ENCODE measurements around the gene HMGB3.

HMGB3 gene

DNA sequence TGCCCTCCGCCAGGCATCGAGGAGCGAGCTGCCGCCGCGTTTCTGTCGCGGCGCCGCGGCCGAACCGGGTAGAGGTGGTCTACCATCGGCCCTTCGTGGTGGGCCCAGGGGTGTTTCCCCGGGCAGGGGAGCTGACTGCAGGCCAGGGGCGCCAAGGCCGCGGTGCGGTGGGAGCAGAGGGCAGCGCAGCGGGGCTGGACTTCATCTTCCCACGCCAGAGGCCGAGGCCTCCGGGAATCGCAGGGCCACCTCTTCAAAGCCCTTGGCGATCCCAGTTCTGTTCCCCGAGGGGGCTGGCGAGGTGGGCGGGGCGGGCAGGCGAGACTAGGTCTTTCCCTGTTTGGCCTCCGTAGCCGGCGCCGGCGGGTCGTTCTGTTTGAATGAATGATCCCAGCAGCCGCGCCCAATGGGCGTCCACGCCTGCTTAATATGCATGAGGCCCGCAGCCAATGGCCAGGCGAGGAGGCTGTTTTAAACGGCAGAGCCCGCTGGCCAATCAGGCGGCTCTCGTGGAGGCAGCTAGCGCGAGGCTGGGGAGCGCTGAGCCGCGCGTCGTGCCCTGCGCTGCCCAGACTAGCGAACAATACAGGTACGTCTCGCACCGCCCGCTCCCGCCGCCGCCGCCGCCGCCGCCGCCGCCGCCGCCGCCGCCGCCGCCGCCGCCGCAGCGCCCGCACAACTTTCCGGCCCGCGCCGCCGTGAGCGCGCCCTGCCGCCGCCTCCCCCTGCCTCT is at the start of gene HMGB3:
Gene HMGB3, plus strand, starts transcription at position 548 of the 733 bp plus-strand sequence. CDS start 2,265 bp downstream, outside the sequence.
- H3K9ac ChIP-seq (ENCODE audit: low read length) = no peak within 1 kb of the TSS

DNA sequence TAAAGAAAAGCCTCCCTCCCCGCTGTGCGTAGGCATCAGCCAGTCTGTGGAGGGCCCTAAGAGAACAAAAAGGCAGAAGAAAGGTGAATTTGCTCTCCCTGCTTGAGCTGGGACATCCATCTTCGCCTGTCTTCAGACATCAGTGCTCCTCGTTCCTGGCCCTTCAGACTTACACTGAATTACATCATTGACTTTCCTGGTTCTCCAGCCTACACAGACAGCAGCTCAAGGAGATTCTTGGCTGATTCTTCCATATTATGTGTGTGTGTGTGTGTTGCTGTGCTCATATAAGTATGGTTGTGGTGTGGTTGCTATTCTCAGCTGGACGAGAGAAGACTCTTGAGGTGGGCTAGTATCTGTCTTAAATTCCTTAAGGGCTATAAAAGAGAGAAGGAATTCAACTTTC is 49.2 kb upstream of the HMGB3 start:
- H3K4me1 ChIP-seq (ENCODE audit: control insufficient read depth, insufficient read depth, low read length) = no peaks in the 10 kb centered on the region
- H3K9me3 ChIP-seq (ENCODE audit: control insufficient read depth, low read length) = no peaks in the 10 kb centered on the region
- no peaks in the 10 kb centered on the region for H3K27me3 ChIP-seq (ENCODE audit: control insufficient read depth, insufficient read depth, low read length)
- no peak overlapping the region for H3K4me3 ChIP-seq (ENCODE audit: low read length)
- H3K9ac ChIP-seq (ENCODE audit: low read length) = no peak overlapping the region
- H3K36me3 ChIP-seq (ENCODE audit: control insufficient read depth, insufficient read depth, low read length) = no peaks in the 10 kb centered on the region

More for the DNA sequence above, at the start of gene HMGB3:
- Histone ChIP-seq H3K27me3 (ENCODE audit: control insufficient read depth, insufficient read depth, low read length) (no peaks in the 10 kb centered on the region), H3K4me1 (ENCODE audit: control insufficient read depth, insufficient read depth, low read length) (no peaks in the 10 kb centered on the region), H3K4me3 (ENCODE audit: low read length) (no peak within 1 kb of the TSS), H3K9me3 (ENCODE audit: control insufficient read depth, low read length) (no peaks in the 10 kb centered on the region), H3K36me3 (ENCODE audit: control insufficient read depth, insufficient read depth, low read length) (no peaks in the 10 kb centered on the region)

GRCh38 chrX:150934453-150934852 is 48.7 kb upstream of the HMGB3 start:
- Histone ChIP-seq H3K9ac (ENCODE audit: low read length) (no peak overlapping the region), H3K36me3 (ENCODE audit: control insufficient read depth, insufficient read depth, low read length) (no peaks in the 10 kb centered on the region)

DNA sequence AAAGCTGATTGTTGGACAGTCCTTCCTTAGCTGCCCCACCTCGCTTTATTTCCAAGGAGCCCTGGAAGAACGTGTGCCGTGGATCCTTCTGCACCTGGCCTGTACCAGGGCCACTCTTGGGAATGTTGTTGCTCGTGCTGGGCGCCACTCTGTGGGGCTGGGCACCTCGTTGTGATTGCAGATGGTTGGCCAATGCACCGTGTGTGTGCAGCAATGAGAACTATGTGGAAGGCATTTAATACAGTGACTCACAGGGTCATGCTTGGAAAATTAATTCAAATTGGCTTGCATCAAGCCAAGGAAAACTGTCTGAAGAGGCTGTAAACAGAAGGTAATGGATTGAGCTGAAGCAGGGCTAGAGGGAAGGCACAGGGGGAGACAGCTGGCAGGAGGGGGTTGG is 47.7 kb upstream of the HMGB3 start:
- Histone ChIP-seq H3K4me1 (ENCODE audit: control insufficient read depth, insufficient read depth, low read length) (no peaks in the 10 kb centered on the region), H3K36me3 (ENCODE audit: control insufficient read depth, insufficient read depth, low read length) (no peaks in the 10 kb centered on the region), H3K9me3 (ENCODE audit: control insufficient read depth, low read length) (no peaks in the 10 kb centered on the region), H3K9ac (ENCODE audit: low read length) (no peak overlapping the region), H3K4me3 (ENCODE audit: low read length) (no peak overlapping the region), H3K27me3 (ENCODE audit: control insufficient read depth, insufficient read depth, low read length) (no peaks in the 10 kb centered on the region)

More at GRCh38 chrX:150934453-150934852, 48.7 kb upstream of the HMGB3 start:
- Histone ChIP-seq H3K27me3 (ENCODE audit: control insufficient read depth, insufficient read depth, low read length) (no peaks in the 10 kb centered on the region), H3K4me1 (ENCODE audit: control insufficient read depth, insufficient read depth, low read length) (no peaks in the 10 kb centered on the region), H3K4me3 (ENCODE audit: low read length) (no peak overlapping the region), H3K9me3 (ENCODE audit: control insufficient read depth, low read length) (no peaks in the 10 kb centered on the region)

GRCh38 chrX:150936556-150936955 is 46.6 kb upstream of the HMGB3 start:
- Histone ChIP-seq H3K36me3 (ENCODE audit: control insufficient read depth, insufficient read depth, low read length) (no peaks in the 10 kb centered on the region), H3K4me1 (ENCODE audit: control insufficient read depth, insufficient read depth, low read length) (no peaks in the 10 kb centered on the region), H3K4me3 (ENCODE audit: low read length) (no peak overlapping the region), H3K27me3 (ENCODE audit: control insufficient read depth, insufficient read depth, low read length) (no peaks in the 10 kb centered on the region), H3K9me3 (ENCODE audit: control insufficient read depth, low read length) (no peaks in the 10 kb centered on the region), H3K9ac (ENCODE audit: low read length) (no peak overlapping the region)

GRCh38 chrX:150940844-150941495 is 42.2 kb upstream of the HMGB3 start:
- Histone ChIP-seq H3K27me3 (ENCODE audit: control insufficient read depth, insufficient read depth, low read length) (no peaks in the 10 kb centered on the region), H3K9me3 (ENCODE audit: control insufficient read depth, low read length) (no peaks in the 10 kb centered on the region), H3K9ac (ENCODE audit: low read length) (no peak overlapping the region)

GRCh38 chrX:150941580-150941979 is 41.6 kb upstream of the HMGB3 start:
- no peak overlapping the region for H3K9ac ChIP-seq (ENCODE audit: low read length)
- no peak overlapping the region for H3K4me3 ChIP-seq (ENCODE audit: low read length)
- H3K27me3 ChIP-seq (ENCODE audit: control insufficient read depth, insufficient read depth, low read length) = no peaks in the 10 kb centered on the region
- no peaks in the 10 kb centered on the region for H3K9me3 ChIP-seq (ENCODE audit: control insufficient read depth, low read length)
- no peaks in the 10 kb centered on the region for H3K4me1 ChIP-seq (ENCODE audit: control insufficient read depth, insufficient read depth, low read length)
- no peaks in the 10 kb centered on the region for H3K36me3 ChIP-seq (ENCODE audit: control insufficient read depth, insufficient read depth, low read length)

More at GRCh38 chrX:150940844-150941495, 42.2 kb upstream of the HMGB3 start:
- H3K4me1 ChIP-seq (ENCODE audit: control insufficient read depth, insufficient read depth, low read length) = no peaks in the 10 kb centered on the region
- H3K4me3 ChIP-seq (ENCODE audit: low read length) = no peak overlapping the region
- no peaks in the 10 kb centered on the region for H3K36me3 ChIP-seq (ENCODE audit: control insufficient read depth, insufficient read depth, low read length)

DNA sequence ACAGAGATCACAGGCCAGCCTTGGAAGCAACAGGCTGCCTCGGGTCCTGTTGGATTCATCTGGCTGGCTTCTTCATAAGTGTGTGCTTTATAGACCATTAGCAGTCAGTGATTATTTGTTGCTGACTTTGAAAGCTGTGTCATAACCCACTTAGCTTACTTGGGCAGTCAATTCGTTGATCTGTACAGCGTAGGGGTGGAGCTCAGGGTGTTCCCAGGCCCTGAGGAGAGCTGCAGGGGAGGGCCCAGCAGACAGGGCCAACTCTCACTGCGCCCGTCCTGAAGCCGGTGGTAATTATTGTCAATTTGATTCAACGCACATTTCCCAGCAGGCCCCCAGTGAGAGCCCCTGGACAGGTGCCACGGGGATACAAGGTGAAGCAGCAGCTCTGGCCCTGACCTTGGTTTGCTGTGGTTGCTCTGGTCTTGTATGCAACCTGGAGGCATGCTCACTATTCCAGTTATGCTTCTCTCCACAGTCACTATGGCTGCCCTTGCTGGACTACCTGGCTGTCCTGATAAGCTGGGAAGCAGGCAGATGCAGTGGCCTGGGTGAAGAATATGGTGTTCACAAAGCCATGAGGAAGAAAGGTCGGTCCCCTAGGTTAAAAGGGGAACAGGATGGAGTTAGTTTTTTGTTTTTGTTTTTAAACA is 40.1 kb upstream of the HMGB3 start:
- no peaks in the 10 kb centered on the region for H3K9me3 ChIP-seq (ENCODE audit: control insufficient read depth, low read length)
- no peaks in the 10 kb centered on the region for H3K27me3 ChIP-seq (ENCODE audit: control insufficient read depth, insufficient read depth, low read length)

GRCh38 chrX:150944233-150944632 is 38.9 kb upstream of the HMGB3 start:
- Histone ChIP-seq H3K4me1 (ENCODE audit: control insufficient read depth, insufficient read depth, low read length) (no peaks in the 10 kb centered on the region), H3K4me3 (ENCODE audit: low read length) (no peak overlapping the region), H3K27me3 (ENCODE audit: control insufficient read depth, insufficient read depth, low read length) (no peaks in the 10 kb centered on the region), H3K9me3 (ENCODE audit: control insufficient read depth, low read length) (no peaks in the 10 kb centered on the region), H3K9ac (ENCODE audit: low read length) (no peak overlapping the region), H3K36me3 (ENCODE audit: control insufficient read depth, insufficient read depth, low read length) (no peaks in the 10 kb centered on the region)

More for the DNA sequence above, 40.1 kb upstream of the HMGB3 start:
- H3K4me1 ChIP-seq (ENCODE audit: control insufficient read depth, insufficient read depth, low read length) = no peaks in the 10 kb centered on the region
- no peaks in the 10 kb centered on the region for H3K36me3 ChIP-seq (ENCODE audit: control insufficient read depth, insufficient read depth, low read length)
- H3K9ac ChIP-seq (ENCODE audit: low read length) = no peak overlapping the region
- no peak overlapping the region for H3K4me3 ChIP-seq (ENCODE audit: low read length)

- Histone ChIP-seq H3K9ac (ENCODE audit: low read length) (no peak overlapping the region), H3K4me1 (ENCODE audit: control insufficient read depth, insufficient read depth, low read length) (no peaks in the 10 kb centered on the region), H3K36me3 (ENCODE audit: control insufficient read depth, insufficient read depth, low read length) (no peaks in the 10 kb centered on the region), H3K4me3 (ENCODE audit: low read length) (no peak overlapping the region), H3K27me3 (ENCODE audit: control insufficient read depth, insufficient read depth, low read length) (no peaks in the 10 kb centered on the region), H3K9me3 (ENCODE audit: control insufficient read depth, low read length) (no peaks in the 10 kb centered on the region)
Measured at GRCh38 chrX:150954951-150955350, 28.2 kb upstream of the HMGB3 start.

DNA sequence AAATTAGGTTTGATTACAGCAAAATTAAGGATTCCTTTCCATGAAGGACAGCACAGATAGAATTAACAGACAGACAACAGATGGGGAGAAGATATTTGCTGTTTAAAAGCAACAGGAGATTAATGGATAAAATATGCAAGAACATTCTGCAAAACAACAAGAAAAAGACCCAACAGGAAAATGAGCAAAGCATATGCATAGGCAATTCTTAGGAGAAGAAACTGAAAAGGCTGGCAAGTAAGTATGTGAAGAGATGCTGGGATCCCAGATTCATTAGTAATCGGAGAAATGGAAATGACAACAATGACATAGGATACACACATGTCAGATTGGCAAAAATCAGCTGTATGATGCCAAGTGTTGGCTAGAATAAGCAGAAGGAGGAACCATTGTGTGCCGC is 27.5 kb upstream of the HMGB3 start:
- Histone ChIP-seq H3K9me3 (ENCODE audit: control insufficient read depth, low read length) (no peaks in the 10 kb centered on the region), H3K36me3 (ENCODE audit: control insufficient read depth, insufficient read depth, low read length) (no peaks in the 10 kb centered on the region), H3K4me1 (ENCODE audit: control insufficient read depth, insufficient read depth, low read length) (no peaks in the 10 kb centered on the region), H3K9ac (ENCODE audit: low read length) (no peak overlapping the region), H3K4me3 (ENCODE audit: low read length) (no peak overlapping the region), H3K27me3 (ENCODE audit: control insufficient read depth, insufficient read depth, low read length) (no peaks in the 10 kb centered on the region)

DNA sequence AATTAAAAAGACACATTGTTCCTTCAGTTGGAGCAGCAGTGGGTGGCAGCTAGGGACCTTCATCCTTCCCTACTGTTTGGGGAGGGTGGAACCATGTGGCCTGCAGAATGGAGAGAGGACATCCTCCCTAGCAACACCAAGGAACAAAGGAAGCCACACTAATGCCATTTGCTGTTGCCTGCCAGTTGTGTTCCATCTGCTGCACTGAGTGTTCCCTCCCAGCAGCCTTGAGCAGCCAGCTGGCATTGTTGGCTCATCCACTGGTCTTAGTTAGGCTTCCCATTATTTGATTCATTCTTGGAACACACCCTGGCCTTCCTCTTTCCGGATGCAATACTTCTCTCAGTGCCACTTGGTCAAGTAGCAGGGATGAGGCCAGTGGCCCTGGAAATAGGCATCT is 25.0 kb upstream of the HMGB3 start:
- no peaks in the 10 kb centered on the region for H3K4me1 ChIP-seq (ENCODE audit: control insufficient read depth, insufficient read depth, low read length)
- no peaks in the 10 kb centered on the region for H3K27me3 ChIP-seq (ENCODE audit: control insufficient read depth, insufficient read depth, low read length)

More for the DNA sequence above, 25.0 kb upstream of the HMGB3 start:
- Histone ChIP-seq H3K9ac (ENCODE audit: low read length) (no peak overlapping the region), H3K9me3 (ENCODE audit: control insufficient read depth, low read length) (no peaks in the 10 kb centered on the region), H3K36me3 (ENCODE audit: control insufficient read depth, insufficient read depth, low read length) (no peaks in the 10 kb centered on the region), H3K4me3 (ENCODE audit: low read length) (no peak overlapping the region)
